HCT116 (cell line): Measurements from ENCODE around the gene NFIX. TPM values are rescaled to one million over a fixed set of nuclear protein-coding genes. Genes with fewer than 3 reads are reported as not detected.

Source experiments
- ATAC-seq: fragments of 200-7000 bp; cut with Tn5 transposase; 2 replicates; pipeline ENCODE4 v1.9.1; 2020; ENCODE audit warnings: mild to moderate bottlenecking, moderate library complexity
- BruUV-seq: library from RNA; stranded (reverse); fragments of 400-500 nt; replicated peaks from 2 replicates; lab custom pipeline; 2021; lab: Mats Ljungman, UMichigan
- CTCF ChIA-PET: fragments of 300-600 bp; sonication (Branson Sonifier 250); formaldehyde crosslinking; loops from one replicate; lab custom pipeline; 2021; ENCODE audit warnings: antibody characterized with exemption; lab: Charles Lee
- POLR2A ChIA-PET: fragments of 300-600, 350-600 bp; sonication (Branson Sonifier 250); formaldehyde crosslinking; loops from one replicate; lab custom pipeline; 2021; ENCODE audit warnings: antibody characterized with exemption; lab: Charles Lee
- RAD21 ChIA-PET, 2 experiments: fragments of 300-600 bp; sonication (Branson Sonifier 250); formaldehyde crosslinking; loops; one replicate each; lab custom pipeline; 2023; ENCODE audit warnings: low total read pairs in 2 of 2; ENCODE audit not compliant: uncharacterized antibody in 2 of 2, unreplicated experiment in 2 of 2, low non-redundant PET in 1 of 2; lab: Charles Lee
- DNase-seq: peaks from one replicate; pipeline ENCODE4 v3.0.0-alpha.2; 2010; ENCODE audit warnings: low read depth, low spot score
- H2AFZ ChIP-seq: fragments of 200-600 bp; shearing (Covaris generic), sonication (generic); 2 replicates; pipeline ENCODE4 v1.6.1; 2017; ENCODE audit warnings: low read depth, mixed run types, mixed read lengths, antibody characterized with exemption, low read length; ENCODE audit not compliant: poor library complexity, severe bottlenecking
- H3K27ac ChIP-seq: 2 replicates; pipeline ENCODE4 v1.5.1; 2012; ENCODE audit warnings: low read depth, low read length
- H3K27me3 ChIP-seq: fragments of 200-600 bp; sonication (generic); 2 replicates; pipeline ENCODE4 v1.6.1; 2016; ENCODE audit warnings: mixed run types, low read length, mixed read lengths; ENCODE audit not compliant: insufficient read depth
- H3K36me3 ChIP-seq, 2 experiments: fragments of 200-500 bp in 1 of 2; fragments of 200-600 bp in 1 of 2; sonication (Bioruptor generic) in 1 of 2; sonication (generic) in 1 of 2; 2 replicates each; pipeline versions ENCODE4 v1.5.1 to v1.6.1; 2014 to 2016; ENCODE audit warnings: low read length in 2 of 2, inconsistent platforms in 1 of 2, mixed read lengths in 1 of 2, mixed run types in 1 of 2; ENCODE audit not compliant: insufficient read depth in 2 of 2, control insufficient read depth in 1 of 2
- H3K4me1 ChIP-seq, 2 experiments: fragments of 200-600 bp in 1 of 2; sonication (generic) in 1 of 2; 2 replicates each; pipeline versions ENCODE4 v1.5.1 to v1.6.1; 2012 to 2017; ENCODE audit warnings: low read length in 2 of 2, inconsistent platforms in 1 of 2, mild to moderate bottlenecking in 1 of 2, mixed read lengths in 1 of 2, mixed run types in 1 of 2, moderate library complexity in 1 of 2; ENCODE audit not compliant: insufficient read depth in 2 of 2, control insufficient read depth in 1 of 2
- H3K4me2 ChIP-seq: fragments of 200-600 bp; sonication (generic); 2 replicates; pipeline ENCODE4 v1.6.1; 2017; ENCODE audit warnings: mixed run types, low read length, mixed read lengths
- H3K4me3 ChIP-seq, 2 experiments: fragments of 200-600 bp in 1 of 2; sonication (generic) in 1 of 2; replicated peaks in 1 of 2; 2 replicates each; pipeline ENCODE4 v1.5.1; 2011 to 2016; ENCODE audit warnings: low read length in 2 of 2, control low read depth in 1 of 2, low read depth in 1 of 2, mild to moderate bottlenecking in 1 of 2, mixed read lengths in 1 of 2, mixed run types in 1 of 2
- H3K79me2 ChIP-seq: fragments of 200-600 bp; sonication (generic); 2 replicates; pipeline ENCODE4 v1.6.1; 2017; ENCODE audit warnings: mild to moderate bottlenecking, mixed run types, low read length, moderate library complexity, mixed read lengths; ENCODE audit not compliant: insufficient read depth
- H3K9ac ChIP-seq: fragments of 200-600 bp; sonication (generic); 2 replicates; pipeline ENCODE4 v1.6.1; 2016; ENCODE audit warnings: low read length, mixed read lengths
- H3K9me2 ChIP-seq: fragments of 200-600 bp; sonication (generic), shearing (Covaris generic); 2 replicates; pipeline ENCODE4 v1.6.1; 2017; ENCODE audit warnings: mixed run types, mild to moderate bottlenecking, moderate library complexity; ENCODE audit not compliant: insufficient read depth
- H3K9me3 ChIP-seq, 2 experiments: fragments of 200-500 bp in 1 of 2; fragments of 200-600 bp in 1 of 2; sonication (Bioruptor generic) in 1 of 2; sonication (generic) in 1 of 2; 2 replicates each; pipeline ENCODE4 v1.6.1; 2014 to 2017; ENCODE audit warnings: low read length in 2 of 2, mixed read lengths in 2 of 2, inconsistent platforms in 1 of 2, low read depth in 1 of 2, mild to moderate bottlenecking in 1 of 2, mixed run types in 1 of 2, moderate library complexity in 1 of 2; ENCODE audit not compliant: control insufficient read depth in 1 of 2, insufficient read depth in 1 of 2
- H4K20me1 ChIP-seq: fragments of 200-600 bp; sonication (generic), shearing (Covaris generic); 2 replicates; pipeline ENCODE4 v1.6.1; 2017; ENCODE audit warnings: mixed run types, mild to moderate bottlenecking, moderate library complexity; ENCODE audit not compliant: insufficient read depth
- CEBPB ChIP-seq: IDR thresholded peaks from 2 replicates; pipeline ENCODE4 v1.6.1; 2012; ENCODE audit warnings: low read depth
- CTCF ChIP-seq, 3 experiments: fragments of 200-600 bp in 1 of 3; sonication (generic) in 1 of 3; IDR thresholded peaks in 2 of 3; conservative IDR thresholded peaks in 1 of 3; 2 replicates each; pipeline ENCODE4 v1.5.1; 2012 to 2017; ENCODE audit warnings: low read depth in 2 of 3, low read length in 2 of 3, antibody characterized with exemption in 1 of 3, borderline replicate concordance in 1 of 3, control low read depth in 1 of 3, mild to moderate bottlenecking in 1 of 3, mixed read lengths in 1 of 3, mixed run types in 1 of 3, moderate library complexity in 1 of 3; ENCODE audit not compliant: insufficient read depth in 1 of 3
- EGR1 ChIP-seq: IDR thresholded peaks from 2 replicates; pipeline ENCODE4 v1.6.1; 2012; ENCODE audit warnings: low read depth
- EZH2 ChIP-seq: fragments of 200-600 bp; sonication (generic); IDR thresholded peaks from 2 replicates; pipeline ENCODE4 v1.6.1; 2017; ENCODE audit warnings: antibody characterized with exemption, mixed run types
- JUND ChIP-seq: IDR thresholded peaks from 2 replicates; pipeline ENCODE4 v1.6.1; 2012
- MAX ChIP-seq: IDR thresholded peaks from 2 replicates; pipeline ENCODE4 v1.6.1; 2012
- POLR2AphosphoS5 ChIP-seq: IDR thresholded peaks from 2 replicates; pipeline ENCODE4 v1.6.1; 2011; ENCODE audit warnings: mild to moderate bottlenecking, low read depth, low read length, moderate library complexity
- RAD21 ChIP-seq: IDR thresholded peaks from 2 replicates; pipeline ENCODE4 v1.6.1; 2012; ENCODE audit warnings: low read depth, mild to moderate bottlenecking
- REST ChIP-seq: IDR thresholded peaks from 2 replicates; pipeline ENCODE4 v1.6.1; 2012; ENCODE audit warnings: low read depth
- SP1 ChIP-seq: IDR thresholded peaks from 2 replicates; pipeline ENCODE4 v1.6.1; 2012; ENCODE audit warnings: low read depth
- SRF ChIP-seq: IDR thresholded peaks from 2 replicates; pipeline ENCODE4 v1.6.1; 2012; ENCODE audit warnings: low read depth
- TCF7L2 ChIP-seq: IDR thresholded peaks from 2 replicates; pipeline ENCODE4 v1.7.0; 2011; ENCODE audit warnings: borderline replicate concordance, inconsistent platforms; ENCODE audit not compliant: insufficient read depth, insufficient read length; ENCODE audit errors: extremely low read depth
- YY1 ChIP-seq: IDR thresholded peaks from 2 replicates; pipeline ENCODE4 v1.6.1; 2011; ENCODE audit warnings: low read length, low read depth, moderate library complexity, mild to moderate bottlenecking; ENCODE audit not compliant: insufficient replicate concordance; ENCODE audit errors: extremely low read depth
- ZBTB33 ChIP-seq: IDR thresholded peaks from 2 replicates; pipeline ENCODE4 v1.6.1; 2011; ENCODE audit warnings: mild to moderate bottlenecking, low read length, moderate library complexity; ENCODE audit not compliant: insufficient replicate concordance; ENCODE audit errors: extremely low read depth
- ZFX ChIP-seq: fragments of 450-650 bp; IDR thresholded peaks from 2 replicates; pipeline ENCODE4 v1.6.1; 2017
- ZNF274 ChIP-seq: fragments of 200-500 bp; sonication (Bioruptor generic); IDR thresholded peaks from 2 replicates; pipeline ENCODE4 v1.6.1; 2014; ENCODE audit warnings: mild to moderate bottlenecking, low read depth, low read length, inconsistent platforms
- intact Hi-C: fragments of 100-400 bp; cut with micrococcal nuclease; formaldehyde crosslinking; loops from 2 replicates; pipeline ENCODE4 v1.10.0; 2022
- total RNA-seq: library from RNA; stranded (reverse); gene quantifications from one replicate; pipeline ENCODE4 v1.2.1, GENCODE V29; 2021; ENCODE audit not compliant: unreplicated experiment

The NFIX gene
- total RNA-seq, 1 experiment from 2014 or later = 34.8 TPM

- DNase-seq = no peak
- Histone ChIP-seq H3K9me3 (no peaks in the 10 kb centered on the region), H3K4me1 (peaks cover 16 to 17% of the 10 kb centered on the region in 2 experiments), H2AFZ (no peak overlapping the region), H3K36me3 (no peaks in the 10 kb centered on the region), H3K9ac (no peak overlapping the region), H3K4me3 (no peak overlapping the region), H3K79me2 (no peaks in the 10 kb centered on the region), H3K27ac (no peak overlapping the region), H4K20me1 (no peaks in the 10 kb centered on the region), H3K4me2 (no peak overlapping the region), H3K27me3 (no peaks in the 10 kb centered on the region), H3K9me2 (no peaks in the 10 kb centered on the region)
- intact Hi-C loops = no loop called here
- ATAC-seq = no peak
- RAD21 ChIA-PET = interaction anchor here in 1 of 2 experiments (0.8 kb wide), 1 partner anchor 97 kb away, joined by 3 read pairs; no protein-coding TSS in a partner anchor
- POLR2A ChIA-PET = no interaction called here
- BruUV-seq = no TSS peak
- no peak for TF ChIP-seq REST
- TF ChIP-seq ZNF274 = no peak
- TF ChIP-seq TCF7L2 = no peak
- TF ChIP-seq MAX = no peak
- no peak for TF ChIP-seq CEBPB
- TF ChIP-seq EZH2 = no peak
- TF ChIP-seq CTCF (IDR thresholded peaks at IDR 0.05 in 2 of 3, conservative IDR thresholded peaks at IDR 0.05 in 1 of 3; ENCODE audit: borderline replicate concordance in 1 of 3, insufficient read depth in 1 of 3, low read depth in 2 of 3, low read length in 2 of 3) = no peak
- no peak for TF ChIP-seq SRF
- no peak for TF ChIP-seq ZFX
- TF ChIP-seq EGR1 = no peak
- TF ChIP-seq RAD21 = no peak
- no peak for TF ChIP-seq ZBTB33
- TF ChIP-seq SP1 = no peak
- TF ChIP-seq POLR2AphosphoS5 = no peak
- TF ChIP-seq YY1 = no peak
- no peak for TF ChIP-seq JUND
- CTCF ChIA-PET = no interaction called here
Observed at GRCh38 chr19:13077240-13077639, 82.0 kb downstream of the NFIX start.
